Sigmoid colon (tissue), 7 donors: ENCODE data around the gene NSMF. TPM values are rescaled to one million over a fixed set of nuclear protein-coding genes. Genes with fewer than 3 reads are reported as not detected.

Experiments
- DNase-seq: peaks from one replicate; pipeline ENCODE4 v3.0.0-alpha.2; 2019
- H3K27ac ChIP-seq, 4 donors: fragments of 200-600 bp; sonication (generic); one replicate each; pipeline ENCODE4 v1.5.1; 2016 to 2019; ENCODE audit warnings: mild to moderate bottlenecking in 1 of 4
- H3K27me3 ChIP-seq, 3 donors: fragments of 200-600 bp; sonication (generic); one replicate each; pipeline ENCODE4 v1.5.1; 2019; ENCODE audit warnings: mild to moderate bottlenecking in 1 of 3
- H3K36me3 ChIP-seq, 4 donors: fragments of 200-600 bp; sonication (generic); one replicate each; pipeline ENCODE4 v1.5.1; 2016 to 2019
- H3K4me1 ChIP-seq, 4 donors: fragments of 200-600 bp; sonication (generic); one replicate each; pipeline ENCODE4 v1.5.1; 2017 to 2019
- H3K4me3 ChIP-seq, 4 donors: fragments of 200-600 bp; sonication (generic); one replicate each; pipeline ENCODE4 v1.5.1; 2017 to 2019; ENCODE audit warnings: mild to moderate bottlenecking in 2 of 4, moderate library complexity in 1 of 4
- H3K9me3 ChIP-seq, 4 donors: fragments of 200-600 bp in 3 of 4; sonication (generic) in 3 of 4; one replicate each; pipeline versions ENCODE4 v1.5.1 to v1.6.1; 2013 to 2019
- CTCF ChIP-seq, 4 experiments: fragments of 450-650 bp in 3 of 4; fragments of 200-600 bp in 1 of 4; IDR thresholded peaks; one replicate each; pipeline ENCODE4 v1.5.1; 2016 to 2019; ENCODE audit warnings: antibody characterized with exemption in 4 of 4, mild to moderate bottlenecking in 3 of 4, moderate library complexity in 2 of 4
- EP300 ChIP-seq, 4 donors: sonication (generic); formaldehyde crosslinking; IDR thresholded peaks; one replicate each; pipeline ENCODE4 v1.6.1; 2017; ENCODE audit warnings: antibody characterized with exemption in 4 of 4
- POLR2A ChIP-seq, 2 donors: fragments of 450-650 bp; IDR thresholded peaks; one replicate each; pipeline ENCODE4 v1.6.1; 2016; ENCODE audit warnings: antibody characterized with exemption in 2 of 2, mild to moderate bottlenecking in 2 of 2, moderate library complexity in 2 of 2
- POLR2AphosphoS5 ChIP-seq, 4 donors: sonication (generic); formaldehyde crosslinking; IDR thresholded peaks; one replicate each; pipeline ENCODE4 v1.6.1; 2017; ENCODE audit warnings: antibody characterized with exemption in 4 of 4
- WGBS, 2 donors: extraction: QIAGEN DNeasy Blood & Tissue Kit; methylation state at CpG; one replicate each; pipeline ENCODE4 v1.1.7; 2013; 5-methylcytosine and 5-hydroxymethylcytosine counted together
- intact Hi-C: fragments of 100-400 bp; cut with DNase I; formaldehyde crosslinking; loops from one replicate; pipeline ENCODE4 v1.15.1; 2023
- polyA plus RNA-seq, 3 donors: library from polyadenylated mRNA; stranded (reverse); fragments of 200-250 nt; gene quantifications; one replicate each; pipeline ENCODE4 v1.2.3, GENCODE V29; 2013
- total RNA-seq, 4 donors: library from RNA; depleted of rRNA; stranded (reverse); fragments of >200 nt; gene quantifications; one replicate each; pipeline ENCODE4 v1.1.0, GENCODE V29; 2016
- donor health status: healthy with polysubstance abuse.
- donor health status: Bipolar disorder and iron deficiency.
- donor health status: healthy.

NSMF gene
- total and polyA plus RNA-seq, 7 donors, result 21.8 to 50.4 (median 31.2) TPM

- H3K27me3 ChIP-seq, result no peaks in the 10 kb centered on the region
These were observed 1.5 kb downstream of the NSMF start for GRCh38 chr9:137457406-137458193.

GRCh38 chr9:137456864-137457405, 2.2 kb downstream of the NSMF start:
- Histone ChIP-seq H3K36me3 (peaks cover 0 to 11% (median 3%) of the 10 kb centered on the region in 4 donors), H3K4me3 (no peak overlapping the region), H3K4me1 (peaks cover 0 to 52% (median 42%) of the 10 kb centered on the region in 4 donors), H3K27ac (no peak overlapping the region), H3K9me3 (no peaks in the 10 kb centered on the region), H3K27me3 (no peaks in the 10 kb centered on the region)
- 93 to 95% methylated on average over 10 of the region's 10 CpGs for whole genome bisulfite sequencing, 2 donors
- no peak for DNase-seq
- TF ChIP-seq EP300 (IDR thresholded peaks at IDR 0.05) (no peak), POLR2AphosphoS5 (IDR thresholded peaks at IDR 0.05) (no peak), CTCF (IDR thresholded peaks at IDR 0.05) (no peak), POLR2A (IDR thresholded peaks at IDR 0.05) (no peak)
- intact Hi-C loops, result loop anchor here (5.0 to 10.0 kb wide), 2 partner anchors 35 to 148 kb away; partner anchors contain the start of genes ARRDC1, EXD3 and NOXA1

More at GRCh38 chr9:137457406-137458193, 1.5 kb downstream of the NSMF start:
- H3K4me3 ChIP-seq, result peak overlapping the region in 3 of 4 donors; percentile 48 to 79 (median 75)
- H3K36me3 ChIP-seq, result peaks cover 0 to 11% (median 1%) of the 10 kb centered on the region in 4 donors
- peaks cover 0 to 52% (median 42%) of the 10 kb centered on the region in 4 donors for H3K4me1 ChIP-seq
- H3K27ac ChIP-seq, result peak overlapping the region in 3 of 4 donors; percentile 59 to 80 (median 70)
- TF ChIP-seq POLR2A (IDR thresholded peaks at IDR 0.05) (no peak), POLR2AphosphoS5 (IDR thresholded peaks at IDR 0.05) (no peak), EP300 (IDR thresholded peaks at IDR 0.05) (no peak), CTCF (IDR thresholded peaks at IDR 0.05) (no peak)
- no peaks in the 10 kb centered on the region for H3K9me3 ChIP-seq
- WGBS, 2 donors, result 88 to 95% methylated on average over 44 of the region's 44 CpGs
- intact Hi-C loops, result loop anchor here (5.0 to 10.0 kb wide), 2 partner anchors 35 to 147 kb away; partner anchors contain the start of genes ARRDC1, EXD3 and NOXA1
- no peak for DNase-seq

- no peaks in the 10 kb centered on the region for H3K27me3 ChIP-seq
- WGBS, 2 donors, result 86 to 87% methylated on average over 12 of the region's 12 CpGs
- no peak for TF ChIP-seq POLR2AphosphoS5 (IDR thresholded peaks at IDR 0.05)
- no peak for TF ChIP-seq CTCF (IDR thresholded peaks at IDR 0.05)
- TF ChIP-seq POLR2A (IDR thresholded peaks at IDR 0.05), result no peak
- TF ChIP-seq EP300 (IDR thresholded peaks at IDR 0.05), result no peak
- no peak overlapping the region for H3K4me3 ChIP-seq
- peaks cover 0 to 52% (median 42%) of the 10 kb centered on the region in 4 donors for H3K4me1 ChIP-seq
- DNase-seq, result no peak
- H3K36me3 ChIP-seq, result peaks cover 0 to 11% (median 3%) of the 10 kb centered on the region in 4 donors
- no peak overlapping the region for H3K27ac ChIP-seq
- intact Hi-C loops, result loop anchor here (5.0 to 10.0 kb wide), 2 partner anchors 34 to 149 kb away; partner anchors contain the start of genes ARRDC1, EXD3 and NOXA1
- no peaks in the 10 kb centered on the region for H3K9me3 ChIP-seq
These were observed 2.9 kb downstream of the NSMF start for GRCh38 chr9:137456061-137456863.

- intact Hi-C loops, result loop anchor here (5.0 to 10.0 kb wide), 2 partner anchors 33 to 149 kb away; partner anchors contain the start of genes ARRDC1, EXD3 and NOXA1
- Histone ChIP-seq H3K9me3 (no peaks in the 10 kb centered on the region), H3K27me3 (no peaks in the 10 kb centered on the region), H3K4me1 (peaks cover 0 to 52% (median 42%) of the 10 kb centered on the region in 4 donors), H3K36me3 (peaks cover 0 to 11% (median 3%) of the 10 kb centered on the region in 4 donors), H3K4me3 (no peak overlapping the region), H3K27ac (peak overlapping the region in 3 of 4 donors; percentile 79 to 82 (median 81))
- TF ChIP-seq EP300 (IDR thresholded peaks at IDR 0.05), result no peak
- TF ChIP-seq POLR2AphosphoS5 (IDR thresholded peaks at IDR 0.05), result no peak
- TF ChIP-seq POLR2A (IDR thresholded peaks at IDR 0.05), result no peak
- TF ChIP-seq CTCF (IDR thresholded peaks at IDR 0.05), result no peak
- peak; percentile 68 for DNase-seq
- WGBS, 2 donors, result 89 to 90% methylated on average over 18 of the region's 18 CpGs
These were observed 3.7 kb downstream of the NSMF start for GRCh38 chr9:137455359-137455991.
